Prostate gland (tissue), 2 donors: ENCODE measurements around the gene DMXL1. TPM values are rescaled to one million over a fixed set of nuclear protein-coding genes. Genes with fewer than 3 reads are reported as not detected.

Experiments
- DNase-seq: peaks from one replicate; pipeline ENCODE4 v3.0.0-alpha.2; 2019; ENCODE audit warnings: low spot score
- H3K27ac ChIP-seq, 2 donors: fragments of 200-600 bp; sonication (generic); 2 replicates each; pipeline ENCODE4 v1.5.1; 2017 to 2019
- H3K27me3 ChIP-seq: fragments of 200-600 bp; sonication (generic); replicated peaks from 2 replicates; pipeline ENCODE4 v1.5.1; 2019; ENCODE audit not compliant: insufficient read depth
- H3K36me3 ChIP-seq, 2 donors: fragments of 200-600 bp; sonication (generic); 1 replicate in 1 of 2; 2 replicates in 1 of 2; pipeline versions ENCODE4 v1.5.1 to v1.8.1; 2017 to 2019
- H3K4me1 ChIP-seq: fragments of 200-600 bp; sonication (generic); replicated peaks from 2 replicates; pipeline ENCODE4 v1.5.1; 2019
- H3K4me3 ChIP-seq, 2 donors: fragments of 200-600 bp; sonication (generic); 2 replicates each; pipeline ENCODE4 v1.5.1; 2017 to 2019
- H3K9me3 ChIP-seq: fragments of 200-600 bp; sonication (generic); 2 replicates; pipeline ENCODE4 v1.5.1; 2017
- CTCF ChIP-seq, 4 experiments: fragments of 200-600 bp in 2 of 4; fragments of 450-650 bp in 2 of 4; sonication (generic) in 2 of 4; IDR thresholded peaks; 1 replicate in 3 of 4; 2 replicates in 1 of 4; pipeline ENCODE4 v1.5.1; 2016 to 2019; ENCODE audit warnings: antibody characterized with exemption in 4 of 4, mild to moderate bottlenecking in 2 of 4, moderate library complexity in 2 of 4
- POLR2A ChIP-seq: fragments of 450-650 bp; IDR thresholded peaks from one replicate; pipeline ENCODE4 v1.6.1; 2016; ENCODE audit warnings: antibody characterized with exemption, mild to moderate bottlenecking
- POLR2AphosphoS5 ChIP-seq: sonication (generic); formaldehyde crosslinking; IDR thresholded peaks from one replicate; pipeline ENCODE4 v1.6.1; 2017; ENCODE audit warnings: antibody characterized with exemption
- WGBS: methylation state at CpG from one replicate; pipeline ENCODE4 v1.1.5; 2018; 5-methylcytosine and 5-hydroxymethylcytosine counted together
- intact Hi-C: fragments of 100-400 bp; cut with DNase I; formaldehyde crosslinking; loops from one replicate; pipeline ENCODE4 v1.14.2; 2022
- total RNA-seq, 2 donors: library from RNA; depleted of rRNA; stranded (reverse); fragments of >200 nt; gene quantifications; one replicate each; pipeline ENCODE4 v1.1.0, GENCODE V29; 2016

Gene DMXL1
- total RNA-seq, 2 donors from 2014 or later: 89.2 to 180 TPM

DNA sequence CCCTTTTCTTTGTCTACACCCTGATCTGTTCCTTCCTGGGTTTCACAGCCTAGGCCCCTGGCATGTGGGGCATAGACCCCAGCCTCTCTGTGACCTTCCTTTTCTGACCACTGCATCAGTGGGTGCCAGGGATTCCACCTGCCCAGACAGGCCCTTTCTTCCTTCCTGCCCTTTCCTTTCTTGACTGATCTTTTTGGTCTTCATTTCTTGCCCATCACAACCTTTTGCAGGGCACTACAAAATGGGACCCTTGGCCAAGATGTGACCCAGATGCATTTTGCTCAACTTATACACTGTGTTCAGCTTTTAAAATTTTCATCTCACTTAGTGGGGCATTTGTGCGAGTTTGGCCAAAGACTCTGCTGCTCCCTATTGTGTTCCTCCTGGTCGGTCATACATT is 211.7 kb downstream of the DMXL1 start:
- no peak overlapping the region for H3K4me3 ChIP-seq
- TF ChIP-seq CTCF (IDR thresholded peaks at IDR 0.05) (no peak), POLR2AphosphoS5 (no peak)
- no peak overlapping the region for H3K27ac ChIP-seq
- intact Hi-C loops: no loop called here
- H3K4me1 ChIP-seq: no peaks in the 10 kb centered on the region
- no peaks in the 10 kb centered on the region for H3K27me3 ChIP-seq
- no peaks in the 10 kb centered on the region for H3K9me3 ChIP-seq
- 97% methylated on average over 2 of the region's 2 CpGs for WGBS
- no peaks in the 10 kb centered on the region for H3K36me3 ChIP-seq
- no peak for DNase-seq

- no peak for TF ChIP-seq CTCF (IDR thresholded peaks at IDR 0.05)
- TF ChIP-seq POLR2A: no peak
- no peak overlapping the region for H3K27ac ChIP-seq
- no peak for DNase-seq
- WGBS: 91% methylated on average over 1 of the region's 1 CpG
- no peak overlapping the region for H3K4me3 ChIP-seq
- H3K36me3 ChIP-seq: no peaks in the 10 kb centered on the region
- H3K9me3 ChIP-seq: no peaks in the 10 kb centered on the region
- H3K27me3 ChIP-seq: no peaks in the 10 kb centered on the region
- no peaks in the 10 kb centered on the region for H3K4me1 ChIP-seq
- intact Hi-C loops: no loop called here
Observed at GRCh38 chr5:119284031-119284430, 213.1 kb downstream of the DMXL1 start.

DNA sequence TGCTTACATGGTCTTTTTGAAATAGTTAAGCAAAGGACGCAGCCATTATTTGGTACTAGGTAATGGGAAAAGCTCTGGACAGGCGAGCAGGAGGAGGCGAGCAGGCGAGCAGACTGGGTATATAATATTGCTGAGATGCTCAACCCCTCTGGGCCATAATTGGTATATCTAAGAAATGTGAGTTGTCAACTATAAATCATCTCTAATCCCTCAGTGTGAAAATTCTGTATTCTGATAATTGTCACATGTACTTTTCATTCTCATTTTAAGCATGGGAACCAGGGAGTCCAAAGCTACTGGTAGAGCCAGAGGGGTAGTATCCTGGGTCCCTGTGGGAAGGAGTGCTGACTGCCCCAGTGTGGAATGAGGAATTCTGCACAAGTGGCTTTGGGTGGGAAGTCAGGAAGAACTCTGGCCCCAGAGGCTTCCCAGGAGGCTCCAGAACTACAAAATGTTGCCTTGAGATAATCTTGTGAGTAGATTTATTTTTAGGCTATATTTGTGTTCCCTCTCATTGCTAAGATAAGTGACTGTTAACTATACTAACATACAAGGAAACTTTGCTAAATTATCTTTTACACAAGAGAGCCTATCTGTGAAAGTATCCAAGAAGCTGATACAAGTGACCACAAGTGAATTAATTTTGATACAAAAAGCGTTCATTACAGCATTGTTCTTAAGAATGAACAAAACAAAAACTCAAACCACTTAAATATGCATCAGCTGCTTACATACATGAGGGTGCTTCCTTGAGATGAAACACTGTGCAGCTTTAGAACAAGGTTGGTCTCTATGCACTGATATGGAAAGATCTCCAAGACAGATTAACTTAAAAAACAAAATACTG is 214.4 kb downstream of the DMXL1 start:
- TF ChIP-seq POLR2AphosphoS5: no peak
- no peak for TF ChIP-seq CTCF (IDR thresholded peaks at IDR 0.05)
- no peak for TF ChIP-seq POLR2A
- no peak overlapping the region for H3K4me3 ChIP-seq
- H3K9me3 ChIP-seq: no peaks in the 10 kb centered on the region
- no peak overlapping the region for H3K27ac ChIP-seq
- H3K36me3 ChIP-seq: no peaks in the 10 kb centered on the region
- WGBS: 84% methylated on average over 5 of the region's 5 CpGs
- intact Hi-C loops: no loop called here
- no peaks in the 10 kb centered on the region for H3K4me1 ChIP-seq
- DNase-seq: no peak
- H3K27me3 ChIP-seq: no peaks in the 10 kb centered on the region

DNA sequence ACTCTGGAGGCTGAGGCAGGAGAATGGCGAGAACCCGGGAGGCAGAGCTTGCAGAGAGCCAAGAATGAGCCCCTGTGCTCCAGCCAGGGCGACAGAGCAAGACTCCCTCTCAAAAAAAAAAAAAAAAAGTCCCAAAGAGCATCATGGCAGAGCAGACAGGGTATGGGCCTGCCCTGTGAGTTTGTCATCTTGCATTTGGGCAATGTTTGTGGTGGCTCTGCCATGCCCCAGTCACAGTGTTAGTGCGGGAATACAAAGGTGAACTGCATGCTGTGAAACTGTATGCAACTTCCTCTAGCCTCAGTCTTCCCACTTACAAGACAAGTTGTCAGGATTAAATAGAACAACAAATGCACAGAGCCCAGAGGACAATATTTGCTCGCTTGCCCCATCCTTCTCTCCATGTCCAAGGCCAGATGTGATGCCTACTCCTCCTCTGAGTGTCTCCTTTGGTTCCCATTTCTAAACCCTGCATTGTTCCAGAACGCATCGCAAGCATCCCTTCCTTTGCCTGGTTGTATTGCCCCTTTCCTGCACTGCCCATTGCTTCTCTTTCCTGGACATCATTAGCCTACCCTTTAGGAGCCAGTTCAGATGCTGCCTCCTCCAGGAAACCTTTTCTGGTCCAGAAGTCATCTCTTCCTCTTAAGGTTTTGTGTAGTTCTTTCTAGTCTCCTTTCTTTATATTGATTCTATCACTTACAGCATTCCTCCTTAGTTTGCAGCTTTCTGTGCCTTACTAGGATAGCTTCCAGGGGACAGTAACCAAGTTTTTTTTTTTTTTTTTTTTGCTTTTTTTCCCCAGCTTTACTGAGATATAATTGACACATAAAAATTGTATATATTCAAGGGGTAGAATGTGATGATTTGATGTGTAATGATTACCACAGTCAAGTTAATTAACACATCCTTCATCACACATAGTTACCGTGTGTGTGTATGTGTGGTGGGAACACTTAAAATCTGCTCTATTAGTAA is 215.9 kb downstream of the DMXL1 start:
- H3K4me1 ChIP-seq: no peaks in the 10 kb centered on the region
- H3K4me3 ChIP-seq: no peak overlapping the region
- no peak for DNase-seq
- TF ChIP-seq CTCF (IDR thresholded peaks at IDR 0.05) (no peak), POLR2AphosphoS5 (no peak), POLR2A (no peak)
- 93% methylated on average over 8 of the region's 8 CpGs for WGBS
- H3K27ac ChIP-seq: no peak overlapping the region
- H3K27me3 ChIP-seq: no peaks in the 10 kb centered on the region
- no peaks in the 10 kb centered on the region for H3K9me3 ChIP-seq
- H3K36me3 ChIP-seq: no peaks in the 10 kb centered on the region
- intact Hi-C loops: no loop called here
